H1 (cell line): ENCODE measurements around the gene CPSF4L. TPM values are rescaled to one million over a fixed set of nuclear protein-coding genes. Genes with fewer than 3 reads are reported as not detected.

Source experiments
- CTCF ChIA-PET: fragments of 300-600 bp; sonication (Branson Sonifier 250); formaldehyde crosslinking; loops from one replicate; lab custom pipeline; 2021; ENCODE audit not compliant: partially characterized antibody; lab: Charles Lee
- POLR2A ChIA-PET: fragments of 300-600 bp; sonication (Branson Sonifier 250); formaldehyde crosslinking; loops from one replicate; lab custom pipeline; 2021; ENCODE audit warnings: inconsistent platforms; ENCODE audit not compliant: partially characterized antibody; lab: Charles Lee
- DNase-seq, 2 experiments: peaks; one replicate each; pipeline versions ENCODE4 v3.0.0 to v3.0.0-alpha.2; 2010 to 2022; ENCODE audit warnings: low spot score in 2 of 2, low read depth in 1 of 2, mixed read lengths in 1 of 2
- FAIRE-seq: peaks from 2 replicates; lab custom pipeline; 2011; peaks lifted over from hg19 to GRCh38; lab: Jason Lieb, UNC
- H2AFZ ChIP-seq: 2 replicates; pipeline ENCODE4 v1.8.1; 2012; ENCODE audit warnings: low read length, inconsistent platforms
- H2AK5ac ChIP-seq: 2 replicates; pipeline ENCODE4 v1.6.1; 2013; ENCODE audit warnings: low read depth, low read length
- H2BK120ac ChIP-seq: replicated peaks from 2 replicates; pipeline ENCODE3; 2013; ENCODE audit warnings: low read depth, low read length, inconsistent platforms
- H2BK12ac ChIP-seq: 2 replicates; pipeline ENCODE4 v1.6.1; 2013; ENCODE audit warnings: low read depth, low read length
- H2BK15ac ChIP-seq: 2 replicates; pipeline ENCODE4 v1.6.1; 2013; ENCODE audit warnings: low read length
- H2BK20ac ChIP-seq: 2 replicates; pipeline ENCODE4 v1.6.1; 2013; ENCODE audit warnings: low read length
- H2BK5ac ChIP-seq: 2 replicates; pipeline ENCODE4 v1.6.1; 2013; ENCODE audit warnings: low read depth, low read length
- H3K14ac ChIP-seq: 2 replicates; pipeline ENCODE4 v1.6.1; 2013; ENCODE audit warnings: inconsistent platforms; ENCODE audit not compliant: insufficient read length
- H3K18ac ChIP-seq: 2 replicates; pipeline ENCODE4 v1.6.1; 2013; ENCODE audit warnings: low read length; ENCODE audit errors: extremely low read depth
- H3K23ac ChIP-seq: 2 replicates; pipeline ENCODE4 v1.6.1; 2013; ENCODE audit warnings: inconsistent platforms; ENCODE audit not compliant: insufficient read length
- H3K23me2 ChIP-seq: 2 replicates; pipeline ENCODE4 v1.6.1; 2013; ENCODE audit warnings: low read depth, low read length
- H3K27ac ChIP-seq: 2 replicates; pipeline ENCODE4 v1.6.1; 2011; ENCODE audit warnings: low read depth, low read length, inconsistent platforms
- H3K27me3 ChIP-seq, 4 experiments: replicated peaks in 1 of 4; 1 replicate in 1 of 4; 2 replicates in 3 of 4; pipeline versions ENCODE4 v1.6.1 to v1.8.1; 2011 to 2013; ENCODE audit warnings: low read length in 3 of 4, mild to moderate bottlenecking in 3 of 4, inconsistent platforms in 2 of 4, mixed read lengths in 2 of 4, moderate library complexity in 1 of 4; ENCODE audit not compliant: control insufficient read depth in 3 of 4, insufficient read depth in 3 of 4; ENCODE audit errors: extremely low read depth in 1 of 4
- H3K36me3 ChIP-seq, 4 experiments: 2 replicates each; pipeline versions ENCODE4 v1.6.1 to v1.8.1; 2011 to 2013; ENCODE audit warnings: mild to moderate bottlenecking in 4 of 4, low read length in 3 of 4, moderate library complexity in 2 of 4, control low read depth in 1 of 4, inconsistent platforms in 1 of 4; ENCODE audit not compliant: insufficient read depth in 4 of 4, control insufficient read depth in 2 of 4
- H3K4ac ChIP-seq: replicated peaks from 2 replicates; pipeline ENCODE3; 2013; ENCODE audit warnings: low read length, low read depth, mixed read lengths, inconsistent platforms; ENCODE audit not compliant: insufficient read length
- H3K4me1 ChIP-seq, 4 experiments: replicated peaks in 1 of 4; 1 replicate in 1 of 4; 2 replicates in 3 of 4; pipeline versions ENCODE4 v1.6.1 to v1.8.1; 2011 to 2013; ENCODE audit warnings: low read length in 3 of 4, inconsistent platforms in 2 of 4, mixed read lengths in 1 of 4; ENCODE audit not compliant: insufficient read depth in 4 of 4, control insufficient read depth in 3 of 4
- H3K4me2 ChIP-seq, 2 experiments: 2 replicates each; pipeline versions ENCODE4 v1.6.1 to v1.8.1; 2011 to 2013; ENCODE audit warnings: low read depth in 2 of 2, low read length in 2 of 2, control low read depth in 1 of 2, inconsistent platforms in 1 of 2, mild to moderate bottlenecking in 1 of 2; ENCODE audit not compliant: insufficient read depth in 1 of 2
- H3K4me3 ChIP-seq, 4 experiments: fragments of 200-600, 300-600 bp in 1 of 4; sonication (generic), shearing (Covaris generic), sonication (Bioruptor Twin) in 1 of 4; 2 replicates each; pipeline versions ENCODE4 v1.5.1 to v1.8.1; 2011 to 2016; ENCODE audit warnings: low read length in 4 of 4, low read depth in 3 of 4, control low read depth in 2 of 4, inconsistent platforms in 2 of 4, mild to moderate bottlenecking in 2 of 4, mixed read lengths in 1 of 4, moderate library complexity in 1 of 4; ENCODE audit not compliant: insufficient read depth in 2 of 4; ENCODE audit errors: extremely low read depth in 1 of 4
- H3K56ac ChIP-seq: replicated peaks from 2 replicates; pipeline ENCODE3; 2013; ENCODE audit warnings: low read depth, mild to moderate bottlenecking, mixed read lengths, low read length, inconsistent platforms; ENCODE audit not compliant: insufficient read length
- H3K79me1 ChIP-seq: 2 replicates; pipeline ENCODE4 v1.6.1; 2013; ENCODE audit warnings: low read depth, low read length, control low read depth
- H3K79me2 ChIP-seq, 2 experiments: 2 replicates each; pipeline versions ENCODE4 v1.6.1 to v1.8.1; 2012 to 2013; ENCODE audit warnings: low read length in 2 of 2, mild to moderate bottlenecking in 2 of 2, inconsistent platforms in 1 of 2; ENCODE audit not compliant: insufficient read depth in 2 of 2, control insufficient read depth in 1 of 2
- H3K9ac ChIP-seq, 4 experiments: replicated peaks in 1 of 4; 1 replicate in 1 of 4; 2 replicates in 3 of 4; pipeline versions ENCODE4 v1.6.1 to v1.8.1; 2011 to 2013; ENCODE audit warnings: low read depth in 3 of 4, low read length in 3 of 4, control low read depth in 2 of 4, mild to moderate bottlenecking in 2 of 4, moderate library complexity in 2 of 4, inconsistent platforms in 1 of 4; ENCODE audit errors: extremely low read depth in 1 of 4
- H3K9me3 ChIP-seq, 2 experiments: 2 replicates each; pipeline versions ENCODE4 v1.6.1 to v1.8.1; 2012 to 2013; ENCODE audit warnings: mild to moderate bottlenecking in 2 of 2, moderate library complexity in 2 of 2, control low read depth in 1 of 2, inconsistent platforms in 1 of 2, low read depth in 1 of 2, low read length in 1 of 2, mixed read lengths in 1 of 2; ENCODE audit not compliant: insufficient read depth in 2 of 2
- H4K20me1 ChIP-seq, 2 experiments: replicated peaks in 1 of 2; 2 replicates each; pipeline versions ENCODE3 to v1.8.1; 2011 to 2013; ENCODE audit warnings: inconsistent platforms in 2 of 2, low read length in 2 of 2, mild to moderate bottlenecking in 1 of 2; ENCODE audit not compliant: insufficient read depth in 2 of 2, control insufficient read depth in 1 of 2
- H4K5ac ChIP-seq: 2 replicates; pipeline ENCODE4 v1.6.1; 2013; ENCODE audit warnings: low read length, low read depth, mixed read lengths, inconsistent platforms; ENCODE audit not compliant: insufficient read length
- H4K8ac ChIP-seq: 2 replicates; pipeline ENCODE4 v1.8.0; 2013; ENCODE audit warnings: mild to moderate bottlenecking, moderate library complexity, low read length, inconsistent platforms; ENCODE audit not compliant: insufficient read depth; ENCODE audit errors: extremely low read depth
- H4K91ac ChIP-seq: replicated peaks from 2 replicates; pipeline ENCODE3; 2013; ENCODE audit warnings: low read length, mixed read lengths, inconsistent platforms; ENCODE audit not compliant: insufficient read length
- CBX8 ChIP-seq: fragments of 300-800, 300-1000 bp; sonication (generic); IDR thresholded peaks from 2 replicates; pipeline ENCODE4 v1.7.1; 2016; ENCODE audit warnings: low read depth, low read length, borderline replicate concordance
- CREB1 ChIP-seq: IDR thresholded peaks from 2 replicates; pipeline ENCODE4 v1.6.1; 2012; ENCODE audit warnings: inconsistent platforms
- EGR1 ChIP-seq: IDR thresholded peaks from 2 replicates; pipeline ENCODE4 v1.6.1; 2011; ENCODE audit warnings: low read depth, low read length, borderline replicate concordance
- FOSL1 ChIP-seq: IDR thresholded peaks from 2 replicates; pipeline ENCODE4 v1.6.1; 2011; ENCODE audit warnings: mild to moderate bottlenecking, low read depth, low read length, moderate library complexity; ENCODE audit not compliant: insufficient read depth
- HDAC2 ChIP-seq, 2 experiments: fragments of 300-600 bp in 1 of 2; sonication (generic) in 1 of 2; IDR thresholded peaks; 2 replicates each; pipeline ENCODE4 v1.6.1; 2011 to 2012; ENCODE audit warnings: low read depth in 2 of 2, low read length in 2 of 2, mild to moderate bottlenecking in 2 of 2, moderate library complexity in 2 of 2, borderline replicate concordance in 1 of 2, inconsistent platforms in 1 of 2
- KDM4A ChIP-seq: IDR thresholded peaks from one replicate; pipeline ENCODE4 v1.7.1; 2012; ENCODE audit warnings: low read depth, mild to moderate bottlenecking, moderate library complexity, low read length, inconsistent platforms; ENCODE audit not compliant: severe bottlenecking
- KDM5A ChIP-seq: fragments of 200-600 bp; IDR thresholded peaks from 2 replicates; pipeline ENCODE4 v1.7.1; 2012; ENCODE audit warnings: mild to moderate bottlenecking, low read length, inconsistent platforms, mixed read lengths
- NANOG ChIP-seq: IDR thresholded peaks from 2 replicates; pipeline ENCODE4 v1.6.1; 2011; ENCODE audit warnings: low read length, low read depth, mild to moderate bottlenecking, inconsistent platforms; ENCODE audit not compliant: insufficient read depth, poor library complexity, severe bottlenecking
- SIX5 ChIP-seq: IDR thresholded peaks from 2 replicates; pipeline ENCODE4 v1.6.1; 2011; ENCODE audit warnings: mild to moderate bottlenecking, low read depth, low read length
- SUZ12 ChIP-seq: fragments of 200-600 bp; sonication (generic); IDR thresholded peaks from 2 replicates; pipeline ENCODE4 v1.6.1; 2012; ENCODE audit warnings: mild to moderate bottlenecking, inconsistent platforms, low read length, moderate library complexity, mixed read lengths
- TAF7 ChIP-seq: optimal IDR thresholded peaks from 2 replicates; pipeline ENCODE3; 2011; ENCODE audit warnings: low read depth, mild to moderate bottlenecking, inconsistent platforms, low read length, moderate library complexity, borderline replicate concordance
- WGBS, 2 experiments: shearing (Covaris generic) in 1 of 2; methylation state at CpG; one replicate each; pipeline versions ENCODE4 v1.1.6 to v1.1.7; 2013 to 2015; ENCODE audit warnings: low lambda C conversion rate in 2 of 2, mixed read lengths in 2 of 2, inconsistent platforms in 1 of 2, low coverage in 1 of 2, missing lambda C conversion rate in 1 of 2; ENCODE audit not compliant: insufficient replicate concordance in 2 of 2, insufficient coverage in 1 of 2, insufficient read length in 1 of 2; ENCODE audit errors: extremely low coverage in 1 of 2, missing lambda C conversion rate in 1 of 2; 5-methylcytosine and 5-hydroxymethylcytosine counted together
- polyA plus RNA-seq, 7 experiments: library from polyadenylated mRNA; depleted of rRNA in 3 of 7; stranded (reverse) in 5 of 7; unstranded in 2 of 7; fragments of >200 nt in 5 of 7; fragments of 200-250 nt in 2 of 7; gene quantifications; 1 replicate in 5 of 7; 2 replicates in 1 of 7; 4 replicates in 1 of 7; pipeline versions ENCODE4 v1.2.1 to v1.2.3, GENCODE V29; 2011 to 2013; ENCODE audit warnings: missing spikeins in 2 of 7, mixed read lengths in 2 of 7
- total RNA-seq: library from RNA; stranded (reverse); fragmentation: NEBNext Ultra II Directional; extraction: Animal tissue kit (Norgen Biotek cat#: 25700); gene quantifications from 2 replicates; pipeline ENCODE4 v1.2.1, GENCODE V29; 2021

CPSF4L gene
- total and polyA plus RNA-seq, 2 of the 8 experiments (the other 6 are each of a cell fraction or from before 2014, with no cell fraction given) = not detected

- H2AK5ac ChIP-seq = no peak overlapping the region
- no peaks in the 10 kb centered on the region for H3K36me3 ChIP-seq
- no peak overlapping the region for H3K56ac ChIP-seq
- H2BK5ac ChIP-seq = no peak overlapping the region
- H2BK20ac ChIP-seq = no peak overlapping the region
- H2BK12ac ChIP-seq = no peak overlapping the region
- DNase-seq (no peak), FAIRE-seq (no peak)
- peaks cover 5% of the 10 kb centered on the region; the same call in 1 of the 2 replicates for H3K23me2 ChIP-seq
- no peak overlapping the region for H2BK120ac ChIP-seq
- H4K20me1 ChIP-seq = no peaks in the 10 kb centered on the region
- no peak overlapping the region for H2BK15ac ChIP-seq
- no peak overlapping the region for H4K91ac ChIP-seq
- no peaks in the 10 kb centered on the region for H3K79me2 ChIP-seq
- peaks cover 0 to 3% of the 10 kb centered on the region in 2 experiments; a peak in 1 of 4 replicates for H3K9me3 ChIP-seq
- ChIA-PET CTCF (interaction anchor here (0.6 to 6.5 kb wide), 13 partner anchors 8 to 104 kb away, joined by 3 to 35 read pairs (median 4); no protein-coding TSS in a partner anchor), POLR2A (interaction anchor here (0.9 to 1.0 kb wide), 2 partner anchors 15 to 106 kb away, joined by 3 to 4 read pairs; no protein-coding TSS in a partner anchor)
- no peak overlapping the region for H2AFZ ChIP-seq
- H3K79me1 ChIP-seq = no peaks in the 10 kb centered on the region
- WGBS, 2 experiments = 92% methylated on average over 24 of the region's 24 CpGs; no CpG with 5 or more reads in 1 of the 2 experiments
- H3K4me2 ChIP-seq = no peak overlapping the region
- no peak overlapping the region for H4K5ac ChIP-seq
- no peak overlapping the region for H3K4ac ChIP-seq
- H3K4me1 ChIP-seq = peaks cover 5 to 18% (median 11%) of the 10 kb centered on the region in 4 experiments
- no peak overlapping the region for H3K18ac ChIP-seq
- no peak for TF ChIP-seq CBX8
- TF ChIP-seq KDM4A = no peak
- TF ChIP-seq HDAC2 (IDR thresholded peaks at IDR 0.05; ENCODE audit: borderline replicate concordance in 1 of 2, low read depth in 2 of 2, low read length in 2 of 2) = no peak
- no peak for TF ChIP-seq KDM5A
- TF ChIP-seq CREB1 = no peak
- TF ChIP-seq SIX5 = no peak
- TF ChIP-seq EGR1 = no peak
- no peak for TF ChIP-seq FOSL1
- no peak for TF ChIP-seq NANOG
- TF ChIP-seq TAF7 = no peak
- no peak for TF ChIP-seq SUZ12
- peaks cover 0 to 10% (median 3%) of the 10 kb centered on the region in 4 experiments; a peak in 4 of 7 replicates for H3K27me3 ChIP-seq
- no peak overlapping the region for H3K14ac ChIP-seq
- H3K4me3 ChIP-seq = no peak overlapping the region
- no peak overlapping the region for H3K27ac ChIP-seq
- H4K8ac ChIP-seq = no peak overlapping the region; the same call in 1 of the 2 replicates
- H3K23ac ChIP-seq = no peak overlapping the region
- no peak overlapping the region for H3K9ac ChIP-seq
Measured at GRCh38 chr17:73265646-73266640, 4.3 kb upstream of the CPSF4L start.
